Nephron progenitor cell (in vitro differentiated cells): ENCODE data around the gene HES1.
A peak's percentile ranks its signal among the peaks of the same experiment; 100 is the strongest.

Experiments used
- DNase-seq: peaks from one replicate; pipeline ENCODE4 v3.0.0; 2021
- H3K27ac Mint-ChIP-seq: 2 replicates; pipeline ENCODE4 v1.8.0; 2021; ENCODE audit warnings: mild to moderate bottlenecking, moderate library complexity, mixed read lengths
- H3K27me3 Mint-ChIP-seq: 2 replicates; pipeline ENCODE4 v1.8.0; 2021; ENCODE audit warnings: mild to moderate bottlenecking, low read depth, mixed read lengths; ENCODE audit not compliant: poor library complexity
- H3K36me3 Mint-ChIP-seq: 2 replicates; pipeline ENCODE4 v1.8.0; 2021; ENCODE audit warnings: low read depth, mixed read lengths
- H3K4me1 Mint-ChIP-seq: 2 replicates; pipeline ENCODE4 v1.8.0; 2021; ENCODE audit warnings: mixed read lengths
- H3K4me3 Mint-ChIP-seq: 2 replicates; pipeline ENCODE4 v1.8.0; 2021; ENCODE audit warnings: mild to moderate bottlenecking, moderate library complexity, mixed read lengths
- H3K9me3 Mint-ChIP-seq: 2 replicates; pipeline ENCODE4 v1.8.0; 2021; ENCODE audit warnings: mild to moderate bottlenecking, moderate library complexity, mixed read lengths
- CTCF ChIP-seq: fragments of 200-600 bp; sonication (generic); IDR thresholded peaks from 2 replicates; pipeline ENCODE4 v1.5.0; 2021; ENCODE audit warnings: antibody characterized with exemption

Gene HES1

GRCh38 chr3:194100856-194101390 is 35.0 kb upstream of the HES1 start:
- Mint-ChIP-seq H3K27ac (no peak overlapping the region), H3K27me3 (peaks cover 64% of the 10 kb centered on the region), H3K9me3 (no peaks in the 10 kb centered on the region), H3K4me1 (peaks cover 83% of the 10 kb centered on the region), H3K4me3 (no peak overlapping the region), H3K36me3 (no peaks in the 10 kb centered on the region)
- no peak for DNase-seq
- no peak for TF ChIP-seq CTCF

DNA sequence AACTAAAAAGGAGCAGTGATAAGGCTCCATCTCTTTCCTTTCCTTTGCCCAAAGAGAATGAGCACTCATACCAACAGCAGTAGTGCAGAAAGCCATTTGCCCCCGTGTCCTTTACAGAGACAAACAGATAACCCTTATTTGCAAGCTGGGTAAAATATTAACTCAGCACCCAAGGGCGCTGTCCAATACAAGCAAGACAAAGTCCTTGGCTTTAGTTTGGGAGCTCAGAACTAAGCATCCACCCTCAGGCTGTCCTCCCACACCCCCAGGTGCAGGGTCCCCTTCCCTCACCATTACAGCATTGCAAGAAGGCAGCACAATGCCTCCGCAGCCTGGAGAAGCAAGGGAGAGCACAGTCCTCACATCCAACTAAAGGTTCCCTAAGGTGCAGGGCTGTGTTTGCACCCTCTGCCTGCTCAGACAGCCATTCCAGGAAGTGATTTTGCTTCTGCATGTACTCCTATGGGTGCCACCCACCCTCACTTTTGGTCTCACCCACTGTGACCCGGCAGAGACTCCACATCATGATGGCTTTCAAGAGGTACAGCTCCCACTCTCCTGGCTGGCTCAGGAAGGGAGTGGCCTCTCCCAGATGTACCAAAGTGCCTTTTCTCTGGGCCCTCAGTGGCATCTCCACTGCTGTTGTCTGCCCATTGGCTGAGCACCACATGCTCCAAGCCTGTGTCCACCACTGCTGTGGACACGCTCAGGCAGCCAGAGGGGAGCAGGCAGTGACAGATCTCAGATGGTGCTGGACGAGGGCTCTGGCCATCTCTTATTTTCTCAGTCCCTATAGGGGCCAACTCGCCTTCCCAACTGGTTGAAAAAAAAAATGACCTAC is 34.1 kb upstream of the HES1 start:
- H3K9me3 Mint-ChIP-seq: no peaks in the 10 kb centered on the region
- H3K4me3 Mint-ChIP-seq: no peak overlapping the region
- H3K27me3 Mint-ChIP-seq: peaks cover 71% of the 10 kb centered on the region
- peaks cover 83% of the 10 kb centered on the region for H3K4me1 Mint-ChIP-seq
- no peak for TF ChIP-seq CTCF
- H3K36me3 Mint-ChIP-seq: no peaks in the 10 kb centered on the region
- DNase-seq: no peak
- H3K27ac Mint-ChIP-seq: no peak overlapping the region

GRCh38 chr3:194102436-194102835 is 33.5 kb upstream of the HES1 start:
- no peak for TF ChIP-seq CTCF
- H3K4me1 Mint-ChIP-seq: peaks cover 79% of the 10 kb centered on the region
- H3K9me3 Mint-ChIP-seq: no peaks in the 10 kb centered on the region
- no peak overlapping the region for H3K4me3 Mint-ChIP-seq
- no peak overlapping the region for H3K27ac Mint-ChIP-seq
- H3K36me3 Mint-ChIP-seq: no peaks in the 10 kb centered on the region
- peaks cover 71% of the 10 kb centered on the region for H3K27me3 Mint-ChIP-seq
- DNase-seq: no peak

- no peak for TF ChIP-seq CTCF
- H3K27me3 Mint-ChIP-seq: peaks cover 61% of the 10 kb centered on the region
- no peak overlapping the region for H3K27ac Mint-ChIP-seq
- peaks cover 68% of the 10 kb centered on the region for H3K4me1 Mint-ChIP-seq
- no peak for DNase-seq
- H3K4me3 Mint-ChIP-seq: no peak overlapping the region
- no peaks in the 10 kb centered on the region for H3K9me3 Mint-ChIP-seq
- H3K36me3 Mint-ChIP-seq: no peaks in the 10 kb centered on the region
Measured at GRCh38 chr3:194103505-194103904, 32.4 kb upstream of the HES1 start.

GRCh38 chr3:194103983-194104751 is 31.8 kb upstream of the HES1 start:
- DNase-seq: no peak
- H3K27me3 Mint-ChIP-seq: peaks cover 61% of the 10 kb centered on the region
- no peak overlapping the region for H3K27ac Mint-ChIP-seq

More at GRCh38 chr3:194103983-194104751, 31.8 kb upstream of the HES1 start:
- Mint-ChIP-seq H3K4me1 (peaks cover 62% of the 10 kb centered on the region), H3K4me3 (peak overlapping the region; percentile 1), H3K9me3 (no peaks in the 10 kb centered on the region), H3K36me3 (no peaks in the 10 kb centered on the region)
- no peak for TF ChIP-seq CTCF
